ENCODE results near the gene RREB1.

The RREB1 gene

GRCh38 chr6:7193122-7193521 is 85.4 kb downstream of the RREB1 start:
- DNase-seq (ENCODE audit: low read depth): no peak

- DNase-seq (ENCODE audit: low read depth): no peak
Measured at GRCh38 chr6:7194657-7195056, 86.9 kb downstream of the RREB1 start.

- no peak for DNase-seq (ENCODE audit: low read depth)
Measured at GRCh38 chr6:7195339-7196018, 87.7 kb downstream of the RREB1 start.

GRCh38 chr6:7196019-7196402 is 88.2 kb downstream of the RREB1 start:
- no peak for DNase-seq (ENCODE audit: low read depth)

GRCh38 chr6:7196685-7197283 is 89.0 kb downstream of the RREB1 start:
- DNase-seq (ENCODE audit: low read depth): no peak

GRCh38 chr6:7197747-7198146 is 90.0 kb downstream of the RREB1 start:
- DNase-seq (ENCODE audit: low read depth): no peak

- no peak for DNase-seq (ENCODE audit: low read depth)
Measured at GRCh38 chr6:7198833-7199800, 91.4 kb downstream of the RREB1 start.

GRCh38 chr6:7200598-7201443 is 93.1 kb downstream of the RREB1 start:
- DNase-seq (ENCODE audit: low read depth): no peak

GRCh38 chr6:7201444-7201731 is 93.6 kb downstream of the RREB1 start:
- no peak for DNase-seq (ENCODE audit: low read depth)

- DNase-seq (ENCODE audit: low read depth): no peak
Measured at GRCh38 chr6:7201732-7202541, 94.2 kb downstream of the RREB1 start.

- no peak for DNase-seq (ENCODE audit: low read depth)
Measured at GRCh38 chr6:7202950-7203349, 95.2 kb downstream of the RREB1 start.

GRCh38 chr6:7203939-7204338 is 96.2 kb downstream of the RREB1 start:
- no peak for DNase-seq (ENCODE audit: low read depth)

- DNase-seq (ENCODE audit: low read depth): no peak
Measured at GRCh38 chr6:7204726-7205125, 97.0 kb downstream of the RREB1 start.

GRCh38 chr6:7207720-7208119 is 100.0 kb downstream of the RREB1 start:
- DNase-seq (ENCODE audit: low read depth): no peak

- no peak for DNase-seq (ENCODE audit: low read depth)
Measured at GRCh38 chr6:7213416-7213815, 105.7 kb downstream of the RREB1 start.

GRCh38 chr6:7214468-7214867 is 106.7 kb downstream of the RREB1 start:
- DNase-seq (ENCODE audit: low read depth): no peak

GRCh38 chr6:7215131-7215530 is 107.4 kb downstream of the RREB1 start:
- no peak for DNase-seq (ENCODE audit: low read depth)

- DNase-seq (ENCODE audit: low read depth): no peak
Measured at GRCh38 chr6:7215798-7216231, 108.1 kb downstream of the RREB1 start.

GRCh38 chr6:7216941-7217621 is 109.3 kb downstream of the RREB1 start:
- no peak for DNase-seq (ENCODE audit: low read depth)

- DNase-seq (ENCODE audit: low read depth): no peak
Measured at GRCh38 chr6:7218406-7218988, 110.7 kb downstream of the RREB1 start.
